H9 (cell line): ENCODE data around the gene COMP. TPM values are rescaled to one million over a fixed set of nuclear protein-coding genes. Genes with fewer than 3 reads are reported as not detected.

ENCODE experiments used
- DNase-seq: peaks from one replicate; pipeline ENCODE4 v3.0.0-alpha.2; 2017
- H2AFZ ChIP-seq: one replicate; pipeline ENCODE4 v1.6.1; 2013; ENCODE audit warnings: mild to moderate bottlenecking, low read length, control low read depth, moderate library complexity
- H2AK5ac ChIP-seq: 2 replicates; pipeline ENCODE4 v1.6.1; 2013; ENCODE audit warnings: low read length, control low read depth, mixed read lengths; ENCODE audit not compliant: insufficient read length
- H2BK120ac ChIP-seq: one replicate; pipeline ENCODE4 v1.6.1; 2013; ENCODE audit warnings: low read depth, mild to moderate bottlenecking, low read length, control low read depth, inconsistent platforms; ENCODE audit not compliant: poor library complexity, severe bottlenecking
- H2BK12ac ChIP-seq: 2 replicates; pipeline ENCODE4 v1.6.1; 2013; ENCODE audit warnings: low read length, control low read depth, mixed read lengths, low read depth; ENCODE audit not compliant: insufficient read length
- H2BK15ac ChIP-seq: 2 replicates; pipeline ENCODE4 v1.6.1; 2013; ENCODE audit warnings: low read depth, low read length, control low read depth
- H2BK20ac ChIP-seq: one replicate; pipeline ENCODE4 v1.6.1; 2013; ENCODE audit warnings: low read depth, mild to moderate bottlenecking, low read length, control low read depth, inconsistent platforms; ENCODE audit not compliant: poor library complexity, severe bottlenecking
- H2BK5ac ChIP-seq: 2 replicates; pipeline ENCODE4 v1.6.1; 2013; ENCODE audit warnings: low read length, control low read depth, mixed read lengths; ENCODE audit not compliant: insufficient read length
- H3K14ac ChIP-seq: 2 replicates; pipeline ENCODE4 v1.6.1; 2013; ENCODE audit warnings: low read length, control low read depth; ENCODE audit not compliant: insufficient read depth
- H3K18ac ChIP-seq: 2 replicates; pipeline ENCODE4 v1.6.1; 2013; ENCODE audit warnings: low read depth, mild to moderate bottlenecking, mixed read lengths, low read length, control low read depth; ENCODE audit not compliant: insufficient read length
- H3K23ac ChIP-seq: 2 replicates; pipeline ENCODE4 v1.6.1; 2013; ENCODE audit warnings: low read length, control low read depth, mixed read lengths, low read depth; ENCODE audit not compliant: insufficient read length
- H3K23me2 ChIP-seq: 2 replicates; pipeline ENCODE4 v1.6.1; 2013; ENCODE audit warnings: low read depth, mild to moderate bottlenecking, mixed read lengths, low read length, control low read depth; ENCODE audit not compliant: insufficient read length, poor library complexity, severe bottlenecking
- H3K27ac ChIP-seq: 2 replicates; pipeline ENCODE4 v1.5.1; 2013; ENCODE audit warnings: low read length, control low read depth, mixed read lengths, low read depth; ENCODE audit not compliant: insufficient read length
- H3K27me3 ChIP-seq: 2 replicates; pipeline ENCODE4 v1.6.1; 2013; ENCODE audit warnings: low read length, control low read depth, inconsistent platforms; ENCODE audit not compliant: insufficient read depth
- H3K4ac ChIP-seq: 2 replicates; pipeline ENCODE4 v1.6.1; 2013; ENCODE audit warnings: low read depth, mild to moderate bottlenecking, control low read depth, inconsistent platforms, low read length, moderate library complexity
- H3K4me1 ChIP-seq: 2 replicates; pipeline ENCODE4 v1.6.1; 2013; ENCODE audit warnings: low read length, control low read depth, inconsistent platforms; ENCODE audit not compliant: insufficient read depth
- H3K4me2 ChIP-seq: 2 replicates; pipeline ENCODE4 v1.6.1; 2013; ENCODE audit warnings: low read length, control low read depth, mixed read lengths; ENCODE audit not compliant: insufficient read length, insufficient read depth
- H3K56ac ChIP-seq: 2 replicates; pipeline ENCODE4 v1.6.1; 2013; ENCODE audit warnings: low read depth, mild to moderate bottlenecking, mixed read lengths, low read length, control low read depth; ENCODE audit not compliant: insufficient read length
- H3K79me1 ChIP-seq: 2 replicates; pipeline ENCODE4 v1.6.1; 2013; ENCODE audit warnings: low read depth, mild to moderate bottlenecking, moderate library complexity, low read length, control low read depth, inconsistent platforms; ENCODE audit not compliant: insufficient read depth, poor library complexity, severe bottlenecking
- H3K79me2 ChIP-seq: 2 replicates; pipeline ENCODE4 v1.6.1; 2013; ENCODE audit warnings: low read length, control low read depth, inconsistent platforms; ENCODE audit not compliant: insufficient read depth
- H3K9ac ChIP-seq: 2 replicates; pipeline ENCODE4 v1.6.1; 2013; ENCODE audit warnings: low read length, control low read depth, mixed read lengths; ENCODE audit not compliant: insufficient read length; ENCODE audit errors: extremely low read depth
- H3K9me3 ChIP-seq: one replicate; pipeline ENCODE4 v1.6.1; 2013; ENCODE audit warnings: low read depth, low read length, inconsistent platforms; ENCODE audit not compliant: control insufficient read depth
- H3T11ph ChIP-seq: one replicate; pipeline ENCODE4 v1.6.1; 2013; ENCODE audit warnings: mild to moderate bottlenecking, low read length, control low read depth, inconsistent platforms
- H4K20me1 ChIP-seq: one replicate; pipeline ENCODE4 v1.6.1; 2013; ENCODE audit not compliant: control insufficient read depth, insufficient read length, insufficient read depth
- H4K5ac ChIP-seq: 2 replicates; pipeline ENCODE4 v1.6.1; 2013; ENCODE audit warnings: low read depth, mild to moderate bottlenecking, mixed read lengths, low read length, control low read depth; ENCODE audit not compliant: insufficient read length
- H4K8ac ChIP-seq: replicated peaks from 2 replicates; pipeline ENCODE4 v1.6.1; 2013; ENCODE audit warnings: low read length, control low read depth, mixed read lengths, low read depth; ENCODE audit not compliant: insufficient read length
- H4K91ac ChIP-seq: 2 replicates; pipeline ENCODE4 v1.6.1; 2013; ENCODE audit warnings: low read depth, mild to moderate bottlenecking, moderate library complexity, mixed read lengths, low read length, control low read depth; ENCODE audit not compliant: insufficient read length
- H3K27ac Mint-ChIP-seq, 3 experiments: 2 replicates in 2 of 3; 3 replicates in 1 of 3; pipeline ENCODE4 v1.8.0; 2020 to 2021; ENCODE audit warnings: mixed read lengths in 3 of 3, mild to moderate bottlenecking in 1 of 3, moderate library complexity in 1 of 3
- H3K27me3 Mint-ChIP-seq: 2 replicates; pipeline ENCODE4 v1.8.0; 2021; ENCODE audit warnings: low read depth, mild to moderate bottlenecking, moderate library complexity, mixed read lengths
- H3K36me3 Mint-ChIP-seq, 3 experiments: 2 replicates in 2 of 3; 3 replicates in 1 of 3; pipeline ENCODE4 v1.8.0; 2020 to 2021; ENCODE audit warnings: low read depth in 3 of 3, mixed read lengths in 3 of 3; ENCODE audit not compliant: insufficient read depth in 1 of 3
- H3K4me1 Mint-ChIP-seq, 2 experiments: 2 replicates each; pipeline ENCODE4 v1.8.0; 2020; ENCODE audit warnings: mixed read lengths in 2 of 2
- H3K4me3 Mint-ChIP-seq, 2 experiments: 2 replicates in 1 of 2; 3 replicates in 1 of 2; pipeline ENCODE4 v1.8.0; 2020 to 2021; ENCODE audit warnings: mild to moderate bottlenecking in 2 of 2, mixed read lengths in 2 of 2, moderate library complexity in 1 of 2
- H3K9me3 Mint-ChIP-seq, 2 experiments: 2 replicates in 1 of 2; 3 replicates in 1 of 2; pipeline ENCODE4 v1.8.0; 2020; ENCODE audit warnings: mild to moderate bottlenecking in 2 of 2, mixed read lengths in 2 of 2, moderate library complexity in 1 of 2
- WGBS: extraction: QIAGEN DNeasy Blood & Tissue Kit; methylation state at CpG from one replicate; pipeline ENCODE4 v1.1.7; 2013; ENCODE audit warnings: missing lambda C conversion rate, low lambda C conversion rate, mixed read lengths; ENCODE audit not compliant: insufficient read length; ENCODE audit errors: extremely low coverage; 5-methylcytosine and 5-hydroxymethylcytosine counted together
- total RNA-seq: library from RNA; stranded (reverse); gene quantifications from 2 replicates; pipeline ENCODE4 v1.2.1, GENCODE V29; 2021
- TF ChIP-seq, protein P1 (sequence below): fragments of 200-600 bp; sonication (generic); conservative IDR thresholded peaks from 3 replicates; pipeline ENCODE4 v1.8.0; 2021; ENCODE audit warnings: antibody characterized with exemption, mild to moderate bottlenecking

The COMP gene
- total RNA-seq, 1 experiment from 2014 or later, result 0.15 TPM

DNA sequence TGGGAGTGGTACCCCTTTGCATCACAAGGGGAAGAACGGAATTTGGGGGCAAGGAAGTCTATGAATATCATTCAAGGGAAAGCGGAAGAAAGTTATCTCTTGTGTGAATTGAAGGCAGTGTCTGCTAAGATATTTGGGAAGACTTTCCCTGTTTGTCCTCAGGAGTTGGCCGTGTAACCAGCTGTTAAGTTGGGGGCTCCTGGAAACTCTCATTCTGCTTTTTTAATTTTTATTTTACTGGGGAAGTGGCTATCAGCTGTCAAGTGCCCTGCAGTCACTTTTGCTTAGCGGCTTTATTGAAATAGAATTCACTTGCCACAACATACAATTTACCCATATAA, 43.5 kb upstream of the COMP start:
- no peaks in the 10 kb centered on the region; the same call in 1 of the 2 replicates for H3K4me1 ChIP-seq
- TF ChIP-seq, protein P1, sequence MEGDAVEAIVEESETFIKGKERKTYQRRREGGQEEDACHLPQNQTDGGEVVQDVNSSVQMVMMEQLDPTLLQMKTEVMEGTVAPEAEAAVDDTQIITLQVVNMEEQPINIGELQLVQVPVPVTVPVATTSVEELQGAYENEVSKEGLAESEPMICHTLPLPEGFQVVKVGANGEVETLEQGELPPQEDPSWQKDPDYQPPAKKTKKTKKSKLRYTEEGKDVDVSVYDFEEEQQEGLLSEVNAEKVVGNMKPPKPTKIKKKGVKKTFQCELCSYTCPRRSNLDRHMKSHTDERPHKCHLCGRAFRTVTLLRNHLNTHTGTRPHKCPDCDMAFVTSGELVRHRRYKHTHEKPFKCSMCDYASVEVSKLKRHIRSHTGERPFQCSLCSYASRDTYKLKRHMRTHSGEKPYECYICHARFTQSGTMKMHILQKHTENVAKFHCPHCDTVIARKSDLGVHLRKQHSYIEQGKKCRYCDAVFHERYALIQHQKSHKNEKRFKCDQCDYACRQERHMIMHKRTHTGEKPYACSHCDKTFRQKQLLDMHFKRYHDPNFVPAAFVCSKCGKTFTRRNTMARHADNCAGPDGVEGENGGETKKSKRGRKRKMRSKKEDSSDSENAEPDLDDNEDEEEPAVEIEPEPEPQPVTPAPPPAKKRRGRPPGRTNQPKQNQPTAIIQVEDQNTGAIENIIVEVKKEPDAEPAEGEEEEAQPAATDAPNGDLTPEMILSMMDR, result no peak
- H2BK12ac ChIP-seq, result no peak overlapping the region
- H3K14ac ChIP-seq, result no peak overlapping the region
- H2AFZ ChIP-seq, result no peak overlapping the region
- no peaks in the 10 kb centered on the region for H3K27me3 ChIP-seq
- H3K4ac ChIP-seq, result no peak overlapping the region
- no peak overlapping the region for H2BK20ac ChIP-seq
- no peak overlapping the region for H2AK5ac ChIP-seq
- H3K79me2 ChIP-seq, result peaks cover 47% of the 10 kb centered on the region; the same call in 1 of the 2 replicates
- Mint-ChIP-seq H3K9me3 (no peaks in the 10 kb centered on the region), H3K36me3 (peaks cover 24 to 48% (median 31%) of the 10 kb centered on the region in 3 experiments), H3K4me1 (peaks cover 38% of the 10 kb centered on the region in 2 experiments), H3K4me3 (peak overlapping the region; percentile 92 to 98), H3K27ac (peak overlapping the region in 1 of 3 experiments; percentile 92; a peak in 3 of 7 replicates), H3K27me3 (peaks cover 9% of the 10 kb centered on the region)
- no CpG with 5 or more reads among the region's 4 CpGs for WGBS
- no peak overlapping the region for H2BK120ac ChIP-seq
- peaks cover 3% of the 10 kb centered on the region for H3K79me1 ChIP-seq
- no peaks in the 10 kb centered on the region for H4K20me1 ChIP-seq
- DNase-seq, result no peak
- no peak overlapping the region for H3K23ac ChIP-seq
- no peak overlapping the region for H3K9ac ChIP-seq
- no peak overlapping the region for H2BK15ac ChIP-seq
- H4K8ac ChIP-seq, result no peak overlapping the region
- no peak overlapping the region for H2BK5ac ChIP-seq
- H3T11ph ChIP-seq, result no peak overlapping the region
- H3K23me2 ChIP-seq, result peaks cover 8% of the 10 kb centered on the region
- H4K91ac ChIP-seq, result no peak overlapping the region
- H3K56ac ChIP-seq, result no peak overlapping the region
- H3K9me3 ChIP-seq, result no peaks in the 10 kb centered on the region
- H3K18ac ChIP-seq, result no peak overlapping the region
- H4K5ac ChIP-seq, result no peak overlapping the region
- no peak overlapping the region for H3K27ac ChIP-seq
- peak overlapping the region; percentile 90 for H3K4me2 ChIP-seq
